HEK293 (cell line): ENCODE results near the gene DZIP1L.

Experiments used
- CTCF ChIA-PET: fragments of 350-600 bp; formaldehyde crosslinking; extraction: SDS; loops from one replicate; lab custom pipeline; 2021; ENCODE audit warnings: antibody characterized with exemption; lab: Yijun Ruan, JAX
- POLR2A ChIA-PET: fragments of 300-600 bp; formaldehyde crosslinking; extraction: SDS; loops from one replicate; lab custom pipeline; 2020; ENCODE audit warnings: antibody characterized with exemption, inconsistent platforms; lab: Yijun Ruan, JAX
- H3K27ac ChIP-seq: fragments of 200-500 bp; sonication (Bioruptor generic); 2 replicates; pipeline ENCODE4 v1.5.1; 2014; ENCODE audit warnings: low read depth, low read length, control low read depth, inconsistent platforms; ENCODE audit errors: extremely low read depth
- H3K36me3 ChIP-seq, 2 experiments: fragments of 200-500 bp in 1 of 2; sonication (Bioruptor generic) in 1 of 2; 1 replicate in 1 of 2; 2 replicates in 1 of 2; pipeline ENCODE4 v1.5.1; 2014 to 2017; ENCODE audit warnings: inconsistent platforms in 2 of 2, low read length in 2 of 2; ENCODE audit not compliant: control insufficient read depth in 2 of 2, insufficient read depth in 1 of 2
- H3K4me1 ChIP-seq: fragments of 200-500 bp; sonication (Bioruptor generic); 2 replicates; pipeline ENCODE4 v1.5.1; 2014; ENCODE audit warnings: mild to moderate bottlenecking, low read length, inconsistent platforms; ENCODE audit not compliant: control insufficient read depth, insufficient read depth
- H3K4me3 ChIP-seq: 2 replicates; pipeline ENCODE4 v1.5.1; 2011; ENCODE audit warnings: low read depth, mild to moderate bottlenecking, control low read depth, low read length, moderate library complexity
- H3K9me3 ChIP-seq: fragments of 200-500 bp; sonication (Bioruptor generic); 2 replicates; pipeline ENCODE4 v1.5.1; 2014; ENCODE audit warnings: low read depth, low read length, inconsistent platforms; ENCODE audit not compliant: control insufficient read depth, insufficient read depth
- KLF17 ChIP-seq: fragments of 450-650 bp; formaldehyde crosslinking; IDR thresholded peaks from 2 replicates; pipeline ENCODE4 v1.5.1; 2016; ENCODE audit warnings: missing biosample characterization, missing genetic modification characterization
- SALL2 ChIP-seq: fragments of 450-650 bp; formaldehyde crosslinking; IDR thresholded peaks from 2 replicates; pipeline ENCODE4 v1.5.0; 2017; ENCODE audit warnings: missing biosample characterization, mild to moderate bottlenecking, missing genetic modification characterization, borderline replicate concordance
- ZNF354C ChIP-seq: fragments of 450-650 bp; formaldehyde crosslinking; IDR thresholded peaks from 2 replicates; pipeline ENCODE4 v1.5.1; 2016; ENCODE audit warnings: missing biosample characterization, missing genetic modification characterization, low read depth, borderline replicate concordance
- ZNF776 ChIP-seq: fragments of 450-650 bp; formaldehyde crosslinking; IDR thresholded peaks from 2 replicates; pipeline ENCODE4 v1.5.0; 2017; ENCODE audit warnings: missing biosample characterization, missing genetic modification characterization, borderline replicate concordance
- TF ChIP-seq, protein P1 (sequence below): fragments of 450-650 bp; formaldehyde crosslinking; IDR thresholded peaks from 2 replicates; pipeline ENCODE4 v1.5.0; 2017; ENCODE audit warnings: missing biosample characterization, missing genetic modification characterization, borderline replicate concordance
- TF ChIP-seq, protein P2 (sequence below): sonication (generic); formaldehyde crosslinking; IDR thresholded peaks from 2 replicates; pipeline ENCODE4 v1.8.1; 2022; ENCODE audit warnings: mild to moderate bottlenecking, moderate library complexity, missing genetic modification reagents
- TF ChIP-seq, protein P3 (sequence below): fragments of 450-650 bp; formaldehyde crosslinking; IDR thresholded peaks from 2 replicates; pipeline ENCODE4 v1.5.1; 2016; ENCODE audit warnings: missing biosample characterization, missing genetic modification characterization
- TF ChIP-seq, protein P4 (sequence below): fragments of 450-650 bp; formaldehyde crosslinking; IDR thresholded peaks from 2 replicates; pipeline ENCODE4 v1.5.1; 2016; ENCODE audit warnings: missing biosample characterization, missing genetic modification characterization, borderline replicate concordance
- TF ChIP-seq, protein P5 (sequence below): fragments of 450-650 bp; formaldehyde crosslinking; IDR thresholded peaks from 2 replicates; pipeline ENCODE4 v1.5.1; 2016; ENCODE audit warnings: missing biosample characterization, missing genetic modification characterization

DZIP1L gene

DNA sequence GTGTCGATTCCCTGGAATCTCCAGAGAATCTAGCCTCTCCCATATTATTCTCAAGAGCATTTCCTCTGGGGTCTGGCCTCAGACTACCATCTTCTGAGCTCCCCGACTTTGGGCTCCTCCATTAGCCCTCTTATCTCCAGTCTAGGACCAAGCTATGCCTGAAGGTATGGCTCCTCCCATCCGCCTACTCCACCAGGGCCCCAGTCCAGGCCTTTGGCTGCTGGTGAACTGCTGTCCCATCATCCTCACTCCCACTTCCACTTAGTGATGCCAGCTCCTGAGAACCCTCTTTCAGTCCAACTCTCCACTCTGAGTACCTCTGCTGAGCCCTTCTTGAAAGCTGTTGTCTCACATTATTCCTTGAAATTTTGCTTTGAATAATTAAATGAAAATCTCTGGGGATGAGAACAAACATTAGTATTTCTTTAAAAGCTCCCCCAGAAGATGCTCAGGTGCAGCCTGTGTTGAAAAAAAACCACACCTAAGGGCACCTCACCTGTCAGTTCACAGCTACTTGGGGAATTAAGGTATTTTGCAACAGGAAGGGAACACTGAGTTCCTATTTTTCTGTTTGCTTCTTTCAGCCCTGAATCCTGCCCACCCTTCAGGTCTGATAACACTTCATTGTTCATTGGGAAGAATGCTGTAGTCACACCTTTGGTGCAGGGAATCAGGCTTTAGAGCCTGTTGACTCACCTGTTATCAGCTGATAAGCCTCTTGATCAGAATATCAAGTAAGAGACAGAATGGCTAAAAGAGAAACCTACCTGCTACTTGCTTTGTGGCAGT, 95.9 kb downstream of the DZIP1L start (continued):
- TF ChIP-seq, protein P1, sequence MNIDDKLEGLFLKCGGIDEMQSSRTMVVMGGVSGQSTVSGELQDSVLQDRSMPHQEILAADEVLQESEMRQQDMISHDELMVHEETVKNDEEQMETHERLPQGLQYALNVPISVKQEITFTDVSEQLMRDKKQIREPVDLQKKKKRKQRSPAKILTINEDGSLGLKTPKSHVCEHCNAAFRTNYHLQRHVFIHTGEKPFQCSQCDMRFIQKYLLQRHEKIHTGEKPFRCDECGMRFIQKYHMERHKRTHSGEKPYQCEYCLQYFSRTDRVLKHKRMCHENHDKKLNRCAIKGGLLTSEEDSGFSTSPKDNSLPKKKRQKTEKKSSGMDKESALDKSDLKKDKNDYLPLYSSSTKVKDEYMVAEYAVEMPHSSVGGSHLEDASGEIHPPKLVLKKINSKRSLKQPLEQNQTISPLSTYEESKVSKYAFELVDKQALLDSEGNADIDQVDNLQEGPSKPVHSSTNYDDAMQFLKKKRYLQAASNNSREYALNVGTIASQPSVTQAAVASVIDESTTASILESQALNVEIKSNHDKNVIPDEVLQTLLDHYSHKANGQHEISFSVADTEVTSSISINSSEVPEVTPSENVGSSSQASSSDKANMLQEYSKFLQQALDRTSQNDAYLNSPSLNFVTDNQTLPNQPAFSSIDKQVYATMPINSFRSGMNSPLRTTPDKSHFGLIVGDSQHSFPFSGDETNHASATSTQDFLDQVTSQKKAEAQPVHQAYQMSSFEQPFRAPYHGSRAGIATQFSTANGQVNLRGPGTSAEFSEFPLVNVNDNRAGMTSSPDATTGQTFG (tag by site-specific recombination), result no peak
- TF ChIP-seq, protein P2, sequence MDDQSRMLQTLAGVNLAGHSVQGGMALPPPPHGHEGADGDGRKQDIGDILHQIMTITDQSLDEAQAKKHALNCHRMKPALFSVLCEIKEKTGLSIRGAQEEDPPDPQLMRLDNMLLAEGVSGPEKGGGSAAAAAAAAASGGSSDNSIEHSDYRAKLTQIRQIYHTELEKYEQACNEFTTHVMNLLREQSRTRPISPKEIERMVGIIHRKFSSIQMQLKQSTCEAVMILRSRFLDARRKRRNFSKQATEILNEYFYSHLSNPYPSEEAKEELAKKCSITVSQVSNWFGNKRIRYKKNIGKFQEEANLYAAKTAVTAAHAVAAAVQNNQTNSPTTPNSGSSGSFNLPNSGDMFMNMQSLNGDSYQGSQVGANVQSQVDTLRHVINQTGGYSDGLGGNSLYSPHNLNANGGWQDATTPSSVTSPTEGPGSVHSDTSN (CRISPR knock-in tag), result no peak
- TF ChIP-seq ZNF354C, result no peak
- TF ChIP-seq, protein P3, sequence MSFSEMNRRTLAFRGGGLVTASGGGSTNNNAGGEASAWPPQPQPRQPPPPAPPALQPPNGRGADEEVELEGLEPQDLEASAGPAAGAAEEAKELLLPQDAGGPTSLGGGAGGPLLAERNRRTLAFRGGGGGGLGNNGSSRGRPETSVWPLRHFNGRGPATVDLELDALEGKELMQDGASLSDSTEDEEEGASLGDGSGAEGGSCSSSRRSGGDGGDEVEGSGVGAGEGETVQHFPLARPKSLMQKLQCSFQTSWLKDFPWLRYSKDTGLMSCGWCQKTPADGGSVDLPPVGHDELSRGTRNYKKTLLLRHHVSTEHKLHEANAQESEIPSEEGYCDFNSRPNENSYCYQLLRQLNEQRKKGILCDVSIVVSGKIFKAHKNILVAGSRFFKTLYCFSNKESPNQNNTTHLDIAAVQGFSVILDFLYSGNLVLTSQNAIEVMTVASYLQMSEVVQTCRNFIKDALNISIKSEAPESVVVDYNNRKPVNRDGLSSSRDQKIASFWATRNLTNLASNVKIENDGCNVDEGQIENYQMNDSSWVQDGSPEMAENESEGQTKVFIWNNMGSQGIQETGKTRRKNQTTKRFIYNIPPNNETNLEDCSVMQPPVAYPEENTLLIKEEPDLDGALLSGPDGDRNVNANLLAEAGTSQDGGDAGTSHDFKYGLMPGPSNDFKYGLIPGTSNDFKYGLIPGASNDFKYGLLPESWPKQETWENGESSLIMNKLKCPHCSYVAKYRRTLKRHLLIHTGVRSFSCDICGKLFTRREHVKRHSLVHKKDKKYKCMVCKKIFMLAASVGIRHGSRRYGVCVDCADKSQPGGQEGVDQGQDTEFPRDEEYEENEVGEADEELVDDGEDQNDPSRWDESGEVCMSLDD (tag by site-specific recombination), result no peak
- TF ChIP-seq, protein P4, sequence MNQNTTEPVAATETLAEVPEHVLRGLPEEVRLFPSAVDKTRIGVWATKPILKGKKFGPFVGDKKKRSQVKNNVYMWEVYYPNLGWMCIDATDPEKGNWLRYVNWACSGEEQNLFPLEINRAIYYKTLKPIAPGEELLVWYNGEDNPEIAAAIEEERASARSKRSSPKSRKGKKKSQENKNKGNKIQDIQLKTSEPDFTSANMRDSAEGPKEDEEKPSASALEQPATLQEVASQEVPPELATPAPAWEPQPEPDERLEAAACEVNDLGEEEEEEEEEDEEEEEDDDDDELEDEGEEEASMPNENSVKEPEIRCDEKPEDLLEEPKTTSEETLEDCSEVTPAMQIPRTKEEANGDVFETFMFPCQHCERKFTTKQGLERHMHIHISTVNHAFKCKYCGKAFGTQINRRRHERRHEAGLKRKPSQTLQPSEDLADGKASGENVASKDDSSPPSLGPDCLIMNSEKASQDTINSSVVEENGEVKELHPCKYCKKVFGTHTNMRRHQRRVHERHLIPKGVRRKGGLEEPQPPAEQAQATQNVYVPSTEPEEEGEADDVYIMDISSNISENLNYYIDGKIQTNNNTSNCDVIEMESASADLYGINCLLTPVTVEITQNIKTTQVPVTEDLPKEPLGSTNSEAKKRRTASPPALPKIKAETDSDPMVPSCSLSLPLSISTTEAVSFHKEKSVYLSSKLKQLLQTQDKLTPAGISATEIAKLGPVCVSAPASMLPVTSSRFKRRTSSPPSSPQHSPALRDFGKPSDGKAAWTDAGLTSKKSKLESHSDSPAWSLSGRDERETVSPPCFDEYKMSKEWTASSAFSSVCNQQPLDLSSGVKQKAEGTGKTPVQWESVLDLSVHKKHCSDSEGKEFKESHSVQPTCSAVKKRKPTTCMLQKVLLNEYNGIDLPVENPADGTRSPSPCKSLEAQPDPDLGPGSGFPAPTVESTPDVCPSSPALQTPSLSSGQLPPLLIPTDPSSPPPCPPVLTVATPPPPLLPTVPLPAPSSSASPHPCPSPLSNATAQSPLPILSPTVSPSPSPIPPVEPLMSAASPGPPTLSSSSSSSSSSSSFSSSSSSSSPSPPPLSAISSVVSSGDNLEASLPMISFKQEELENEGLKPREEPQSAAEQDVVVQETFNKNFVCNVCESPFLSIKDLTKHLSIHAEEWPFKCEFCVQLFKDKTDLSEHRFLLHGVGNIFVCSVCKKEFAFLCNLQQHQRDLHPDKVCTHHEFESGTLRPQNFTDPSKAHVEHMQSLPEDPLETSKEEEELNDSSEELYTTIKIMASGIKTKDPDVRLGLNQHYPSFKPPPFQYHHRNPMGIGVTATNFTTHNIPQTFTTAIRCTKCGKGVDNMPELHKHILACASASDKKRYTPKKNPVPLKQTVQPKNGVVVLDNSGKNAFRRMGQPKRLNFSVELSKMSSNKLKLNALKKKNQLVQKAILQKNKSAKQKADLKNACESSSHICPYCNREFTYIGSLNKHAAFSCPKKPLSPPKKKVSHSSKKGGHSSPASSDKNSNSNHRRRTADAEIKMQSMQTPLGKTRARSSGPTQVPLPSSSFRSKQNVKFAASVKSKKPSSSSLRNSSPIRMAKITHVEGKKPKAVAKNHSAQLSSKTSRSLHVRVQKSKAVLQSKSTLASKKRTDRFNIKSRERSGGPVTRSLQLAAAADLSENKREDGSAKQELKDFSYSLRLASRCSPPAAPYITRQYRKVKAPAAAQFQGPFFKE (tag by site-specific recombination), result no peak
- TF ChIP-seq SALL2 (tag by site-specific recombination), result no peak

DNA sequence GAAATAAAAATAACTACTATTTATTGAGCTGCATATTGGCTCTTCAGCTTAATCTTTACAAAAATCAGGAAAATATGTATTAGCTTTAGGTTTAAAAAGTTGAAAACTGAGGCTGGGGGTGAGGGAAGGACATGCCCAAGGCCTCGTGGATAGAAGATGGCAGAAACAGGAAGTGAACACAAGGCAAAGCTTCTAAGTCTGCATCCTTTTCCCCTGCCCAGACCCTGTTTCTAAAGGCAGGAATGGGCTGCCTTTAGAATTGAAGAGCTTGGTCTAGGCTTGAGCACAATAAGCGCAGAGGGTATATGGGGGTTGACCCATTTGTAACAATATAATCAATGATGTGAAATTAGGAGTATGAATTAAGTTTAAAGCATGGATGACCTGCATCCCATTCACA, 99.3 kb downstream of the DZIP1L start:
- no peaks in the 10 kb centered on the region for H3K4me1 ChIP-seq
- no peaks in the 10 kb centered on the region for H3K9me3 ChIP-seq
- H3K4me3 ChIP-seq, result no peak overlapping the region
- ChIA-PET CTCF (no interaction called here), POLR2A (no interaction called here)
- TF ChIP-seq ZNF776 (tag by site-specific recombination) (no peak), KLF17 (tag by site-specific recombination) (no peak)
- TF ChIP-seq, protein P5, sequence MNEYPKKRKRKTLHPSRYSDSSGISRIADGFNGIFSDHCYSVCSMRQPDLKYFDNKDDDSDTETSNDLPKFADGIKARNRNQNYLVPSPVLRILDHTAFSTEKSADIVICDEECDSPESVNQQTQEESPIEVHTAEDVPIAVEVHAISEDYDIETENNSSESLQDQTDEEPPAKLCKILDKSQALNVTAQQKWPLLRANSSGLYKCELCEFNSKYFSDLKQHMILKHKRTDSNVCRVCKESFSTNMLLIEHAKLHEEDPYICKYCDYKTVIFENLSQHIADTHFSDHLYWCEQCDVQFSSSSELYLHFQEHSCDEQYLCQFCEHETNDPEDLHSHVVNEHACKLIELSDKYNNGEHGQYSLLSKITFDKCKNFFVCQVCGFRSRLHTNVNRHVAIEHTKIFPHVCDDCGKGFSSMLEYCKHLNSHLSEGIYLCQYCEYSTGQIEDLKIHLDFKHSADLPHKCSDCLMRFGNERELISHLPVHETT, result no peak
- H3K27ac ChIP-seq, result no peak overlapping the region
- peaks cover 0 to 7% of the 10 kb centered on the region in 2 experiments; a peak in 1 of 3 replicates for H3K36me3 ChIP-seq
